Pancreas (tissue), 10 donors: ENCODE measurements around the gene PLCE1. TPM values are rescaled to one million over a fixed set of nuclear protein-coding genes. Genes with fewer than 3 reads are reported as not detected.
"Not testable (repeated sequence)": the region's sequence is repeated elsewhere in the genome, so short reads cannot be mapped to it uniquely, and the experiment has no call there.

ENCODE experiments used
- ATAC-seq, 4 donors: fragments of 200-7000 bp; cut with Tn5 transposase; one replicate each; pipeline versions ENCODE4 v1.8.0 to v1.9.1; 2020; ENCODE audit warnings: mild to moderate bottlenecking in 4 of 4, moderate library complexity in 4 of 4
- DNase-seq, 6 donors: peaks; one replicate each; pipeline ENCODE4 v3.0.0-alpha.2; 2020
- FAIRE-seq: peaks from 2 replicates; lab custom pipeline; 2012; peaks lifted over from hg19 to GRCh38; lab: Jason Lieb, UNC
- H3K27ac ChIP-seq, 4 donors: fragments of 200-600 bp; sonication (generic); 1 replicate in 3 of 4; 2 replicates in 1 of 4; pipeline versions ENCODE4 v1.5.0 to v1.8.0; 2020
- H3K27me3 ChIP-seq, 4 donors: fragments of 200-600 bp; one replicate each; pipeline ENCODE4 v1.8.0; 2021
- H3K36me3 ChIP-seq, 3 donors: fragments of 200-600 bp; sonication (generic) in 1 of 3; one replicate each; pipeline versions ENCODE4 v1.5.0 to v1.8.0; 2020 to 2021
- H3K4me1 ChIP-seq, 3 donors: fragments of 200-600 bp; one replicate each; pipeline ENCODE4 v1.8.0; 2021
- H3K4me3 ChIP-seq, 4 donors: fragments of 200-600 bp; sonication (generic) in 2 of 4; one replicate each; pipeline versions ENCODE4 v1.5.0 to v1.8.0; 2020 to 2021
- H3K9me3 ChIP-seq, 4 donors: fragments of 200-600 bp; one replicate each; pipeline ENCODE4 v1.8.0; 2021
- CTCF ChIP-seq, 4 donors: fragments of 200-600 bp; sonication (generic) in 3 of 4; IDR thresholded peaks; one replicate each; pipeline versions ENCODE4 v1.5.0 to v1.8.0; 2021; ENCODE audit warnings: antibody characterized with exemption in 4 of 4
- WGBS, 2 donors: extraction: QIAGEN DNeasy Blood & Tissue Kit; methylation state at CpG; one replicate each; pipeline ENCODE4 v1.1.7; 2013; 5-methylcytosine and 5-hydroxymethylcytosine counted together
- intact Hi-C, 3 donors: fragments of 100-400 bp; cut with DNase I; formaldehyde crosslinking; loops; one replicate each; pipeline versions ENCODE4 v1.11.1 to v1.14.2; 2022
- polyA plus RNA-seq, 2 donors: library from polyadenylated mRNA; stranded (reverse); fragments of 200-250 nt; gene quantifications; one replicate each; pipeline ENCODE4 v1.2.3, GENCODE V29; 2013
- total RNA-seq, 6 donors: library from RNA; stranded (reverse); fragmentation: NEBNext Ultra II Directional in 4 of 6; extraction: Animal tissue kit (Norgen Biotek cat#: 25700) in 4 of 6; gene quantifications; one replicate each; pipeline versions ENCODE4 v1.2.1 to v1.2.4, GENCODE V29; 2021 to 2023
- donor health status: healthy with polysubstance abuse.
- donor health status: DM: no; HTN: no; CAD: no; lungs with moderate emphysema.
- donor health status: DM: no; HTN: no; CAD: no.
- donor health status: control.
- donor health status: control.
- donor health status: Bipolar disorder and iron deficiency.
- donor health status: DM: yes; HTN: yes; CAD: no.
- donor health status: DM: no; HTN: no; CAD: no.
- donor health status: DM: no; HTN: no; CAD: no.
- donor health status: DM: yes; HTN: yes; CAD: no.

Gene PLCE1
- total and polyA plus RNA-seq, 8 donors, result 1.8 to 7.2 (median 4.4) TPM

DNA sequence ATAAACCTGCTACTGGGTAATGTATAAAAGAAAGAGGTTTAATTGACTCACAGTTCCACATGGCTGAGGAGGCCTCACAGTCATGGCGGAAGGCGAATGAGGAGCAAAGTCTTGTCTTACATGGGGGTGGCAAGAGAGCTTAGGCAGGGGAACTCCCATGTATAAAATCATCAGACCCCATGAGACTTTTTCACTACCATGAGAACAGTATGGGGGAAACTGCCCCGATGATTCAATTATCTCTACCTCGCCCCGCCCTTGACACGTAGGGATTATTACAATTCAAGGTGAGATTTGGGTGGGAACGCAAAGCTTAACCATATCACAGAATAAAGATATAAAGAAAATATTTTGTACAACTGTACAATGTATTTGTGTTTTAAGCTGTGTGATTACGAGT is 39.4 kb upstream of the PLCE1 start:
- DNase-seq (no peak), ATAC-seq (no peak), FAIRE-seq (no peak)
- H3K27me3 ChIP-seq, result no peaks in the 10 kb centered on the region
- intact Hi-C loops, result no loop called here
- WGBS, 2 donors, result 94 to 96% methylated on average over 8 of the region's 8 CpGs
- H3K27ac ChIP-seq, result no peak overlapping the region
- no peaks in the 10 kb centered on the region for H3K4me1 ChIP-seq
- H3K36me3 ChIP-seq, result no peaks in the 10 kb centered on the region
- no peak overlapping the region for H3K4me3 ChIP-seq
- no peaks in the 10 kb centered on the region for H3K9me3 ChIP-seq
- TF ChIP-seq CTCF (IDR thresholded peaks at IDR 0.05), result no peak

DNA sequence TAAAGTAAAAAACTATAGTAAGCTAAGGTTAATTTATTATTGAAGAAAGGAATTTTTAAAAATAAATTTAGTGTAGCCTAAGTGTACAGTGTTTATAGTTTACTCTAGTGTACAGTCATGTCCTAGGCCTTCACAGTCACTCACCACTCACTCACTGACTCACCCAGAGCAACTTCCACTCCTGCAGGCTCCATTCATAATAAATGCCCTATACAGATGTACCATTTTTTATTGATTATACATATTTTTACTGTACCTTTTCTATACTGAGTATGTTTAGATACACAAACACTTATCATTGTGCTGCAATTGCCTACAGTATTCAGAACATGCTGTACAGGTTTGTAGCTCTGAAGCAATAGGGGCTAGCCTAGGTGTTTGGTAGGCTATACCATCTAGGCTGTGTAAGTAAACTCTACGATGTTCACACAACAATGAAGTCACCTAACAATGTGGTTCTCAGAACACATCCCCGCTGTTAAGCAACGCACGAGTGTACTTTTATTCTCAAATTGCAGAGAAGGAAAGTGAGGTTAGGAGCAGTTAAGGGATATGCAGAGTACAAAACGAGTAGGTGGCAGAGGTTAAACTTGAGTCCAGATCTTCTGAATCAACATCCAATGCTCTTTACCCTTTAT is 38.9 kb upstream of the PLCE1 start:
- FAIRE-seq (no peak), DNase-seq (no peak), ATAC-seq (no peak)
- Histone ChIP-seq H3K9me3 (no peaks in the 10 kb centered on the region), H3K27ac (no peak overlapping the region), H3K4me1 (no peaks in the 10 kb centered on the region), H3K4me3 (no peak overlapping the region), H3K36me3 (no peaks in the 10 kb centered on the region), H3K27me3 (no peaks in the 10 kb centered on the region)
- WGBS, 2 donors, result 83 to 84% methylated on average over 5 of the region's 5 CpGs
- no peak for TF ChIP-seq CTCF (IDR thresholded peaks at IDR 0.05)
- intact Hi-C loops, result no loop called here

GRCh38 chr10:93958834-93959233 is 34.9 kb upstream of the PLCE1 start:
- ATAC-seq, result no peak
- DNase-seq, result no peak
- no peaks in the 10 kb centered on the region for H3K9me3 ChIP-seq
- no peaks in the 10 kb centered on the region for H3K36me3 ChIP-seq
- TF ChIP-seq CTCF (IDR thresholded peaks at IDR 0.05), result no peak
- WGBS, 2 donors, result 89 to 93% methylated on average over 6 of the region's 6 CpGs
- no peak overlapping the region for H3K4me3 ChIP-seq
- FAIRE-seq, result no peak
- H3K27ac ChIP-seq, result no peak overlapping the region
- intact Hi-C loops, result no loop called here
- H3K4me1 ChIP-seq, result no peaks in the 10 kb centered on the region
- no peaks in the 10 kb centered on the region for H3K27me3 ChIP-seq

- H3K4me3 ChIP-seq, FAIRE-seq, DNase-seq, H3K36me3 ChIP-seq, H3K9me3 ChIP-seq, intact Hi-C loops, ATAC-seq, H3K27ac ChIP-seq, H3K27me3 ChIP-seq, H3K4me1 ChIP-seq: not testable (repeated sequence)
- 94 to 95% methylated on average over 7 of the region's 7 CpGs for WGBS, 2 donors
Measured at GRCh38 chr10:93960988-93961387, 32.7 kb upstream of the PLCE1 start.

DNA sequence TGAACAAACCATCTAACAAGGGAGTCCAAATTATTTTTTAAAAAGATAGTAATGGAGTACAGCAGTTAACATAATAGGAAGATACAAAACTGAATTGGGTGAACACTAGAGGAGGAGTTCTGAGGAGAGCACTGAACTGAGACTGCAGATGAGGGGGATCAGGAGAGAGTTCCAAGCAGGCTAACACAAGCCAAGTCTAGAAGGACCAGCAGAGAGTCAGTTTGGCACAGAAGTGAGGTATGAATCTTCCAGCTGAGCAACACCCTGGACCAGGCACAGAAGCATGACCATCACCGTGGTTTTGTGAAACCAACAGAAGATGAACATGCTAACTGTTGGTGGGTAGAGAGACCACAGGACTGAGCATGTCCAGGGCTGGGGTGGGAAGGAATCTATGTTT is 30.8 kb upstream of the PLCE1 start:
- DNase-seq, result no peak
- FAIRE-seq, result no peak
- H3K27me3 ChIP-seq, result no peaks in the 10 kb centered on the region
- TF ChIP-seq CTCF (IDR thresholded peaks at IDR 0.05), result no peak
- ATAC-seq, result no peak
- H3K36me3 ChIP-seq, result no peaks in the 10 kb centered on the region
- H3K9me3 ChIP-seq, result no peaks in the 10 kb centered on the region
- H3K4me1 ChIP-seq, result no peaks in the 10 kb centered on the region
- 80 to 92% methylated on average over 1 of the region's 1 CpG for WGBS, 2 donors
- no peak overlapping the region for H3K27ac ChIP-seq
- intact Hi-C loops, result no loop called here
- H3K4me3 ChIP-seq, result no peak overlapping the region
